OCI-LY7 (cell line): ENCODE data around the gene RAD51B.

Source experiments
- CTCF ChIP-seq: fragments of 200-600 bp; sonication (generic); conservative IDR thresholded peaks from 2 replicates; pipeline ENCODE4 v1.5.1; 2014; ENCODE audit warnings: mild to moderate bottlenecking, antibody characterized with exemption, low read length, moderate library complexity, mixed read lengths
- EZH2phosphoT487 ChIP-seq: fragments of 200-600 bp; sonication (generic); IDR thresholded peaks from 2 replicates; pipeline ENCODE4 v1.6.1; 2018; ENCODE audit warnings: low read depth, borderline replicate concordance, mild to moderate bottlenecking, mixed run types, antibody characterized with exemption, low read length, moderate library complexity, mixed read lengths

DNA sequence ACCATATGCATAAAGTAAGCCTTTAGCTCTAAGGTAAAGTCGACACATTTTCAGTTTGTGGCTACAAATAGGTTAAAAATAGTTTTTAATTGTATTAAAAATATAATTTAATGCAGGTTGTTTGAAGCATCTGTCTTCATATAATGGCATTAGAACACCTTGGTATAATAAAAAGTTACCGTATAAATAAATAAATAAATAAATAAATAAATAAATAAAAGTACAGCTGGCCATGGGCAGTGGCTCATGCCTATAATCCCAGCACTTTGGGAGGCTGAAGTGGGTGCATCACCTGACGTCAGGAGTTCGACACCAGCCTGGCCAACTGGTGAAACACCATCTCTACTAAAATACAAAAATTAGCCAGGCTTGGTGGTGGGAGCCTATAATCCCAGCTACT is 18.8 kb upstream of the RAD51B start:
- TF ChIP-seq CTCF (no peak), EZH2phosphoT487 (no peak)
